MCF 10A (cell line): ENCODE data around the gene PHF21B. TPM values are rescaled to one million over a fixed set of nuclear protein-coding genes. Genes with fewer than 3 reads are reported as not detected.

Experiments
- BruUV-seq: library from RNA; stranded (reverse); fragments of 400-500 nt; replicated peaks from 2 replicates; lab custom pipeline; 2021; lab: Mats Ljungman, UMichigan
- CTCF ChIA-PET: fragments of 300-600 bp; sonication (Branson Sonifier 250); formaldehyde crosslinking; extraction: SDS; loops from one replicate; lab custom pipeline; 2021; ENCODE audit warnings: antibody characterized with exemption, inconsistent platforms; lab: Yijun Ruan, JAX
- POLR2A ChIA-PET: fragments of 300-600, 350-650 bp; sonication (Branson Sonifier 250); formaldehyde crosslinking; extraction: SDS; loops from one replicate; lab custom pipeline; 2020; ENCODE audit warnings: antibody characterized with exemption, inconsistent platforms; lab: Yijun Ruan, JAX
- DNase-seq: peaks from one replicate; pipeline ENCODE4 v3.0.0-alpha.2; 2018; ENCODE audit not compliant: unreplicated experiment
- H3K27ac Mint-ChIP-seq: one replicate; pipeline ENCODE4 v1.8.0; 2022; ENCODE audit warnings: mild to moderate bottlenecking, low read depth, mixed read lengths; ENCODE audit not compliant: unreplicated experiment
- H3K27me3 Mint-ChIP-seq: one replicate; pipeline ENCODE4 v1.8.0; 2022; ENCODE audit warnings: mixed read lengths; ENCODE audit not compliant: insufficient read depth, unreplicated experiment
- H3K36me3 Mint-ChIP-seq: one replicate; pipeline ENCODE4 v1.8.0; 2022; ENCODE audit warnings: mild to moderate bottlenecking, moderate library complexity, mixed read lengths; ENCODE audit not compliant: insufficient read depth, unreplicated experiment
- H3K4me1 Mint-ChIP-seq: one replicate; pipeline ENCODE4 v1.8.0; 2022; ENCODE audit warnings: mixed read lengths; ENCODE audit not compliant: insufficient read depth, unreplicated experiment
- H3K4me3 Mint-ChIP-seq: one replicate; pipeline ENCODE4 v1.8.0; 2022; ENCODE audit warnings: mild to moderate bottlenecking, moderate library complexity, mixed read lengths; ENCODE audit not compliant: unreplicated experiment
- H3K9me3 Mint-ChIP-seq: one replicate; pipeline ENCODE4 v1.8.0; 2022; ENCODE audit warnings: mixed read lengths; ENCODE audit not compliant: unreplicated experiment
- intact Hi-C: fragments of 100-400 bp; cut with micrococcal nuclease; formaldehyde crosslinking; loops from 2 replicates; pipeline ENCODE4 v1.14.1; 2022
- total RNA-seq: library from RNA; stranded (reverse); gene quantifications from 2 replicates; pipeline ENCODE4 v1.2.3, GENCODE V29; 2022
- TF ChIP-seq, protein P1 (sequence below): fragments of 200-600 bp; IDR thresholded peaks from one replicate; pipeline ENCODE4 v1.8.0; 2022; ENCODE audit warnings: antibody characterized with exemption, mild to moderate bottlenecking; ENCODE audit not compliant: unreplicated experiment

PHF21B gene
- total RNA-seq, 1 experiment from 2014 or later = 0.75 TPM

DNA sequence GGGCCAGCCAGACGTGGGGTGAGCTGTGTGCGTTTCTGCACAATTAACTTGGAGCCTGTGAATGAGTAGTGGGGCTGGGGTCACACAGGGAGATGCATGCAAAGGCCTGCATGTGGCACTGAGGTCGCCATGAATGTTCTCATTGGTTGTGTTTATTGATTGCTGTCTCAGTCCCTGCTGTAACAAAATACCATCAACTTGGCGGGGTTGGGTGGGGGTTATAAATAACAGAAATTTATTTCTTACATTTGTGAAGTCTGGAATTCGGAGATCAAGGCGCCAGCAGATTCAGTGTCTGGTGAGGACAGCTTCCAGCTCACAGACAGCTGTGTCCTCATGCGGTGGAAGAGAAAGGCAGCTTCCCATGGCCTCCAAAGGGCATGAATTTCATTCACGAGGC is 29.3 kb upstream of the PHF21B start:
- no peak for DNase-seq
- ChIA-PET POLR2A (no interaction called here), CTCF (interaction anchor here (1.3 kb wide), 1 partner anchor 64 kb away, joined by 4 read pairs; no protein-coding TSS in a partner anchor)
- H3K36me3 Mint-ChIP-seq = peaks cover 4% of the 10 kb centered on the region
- H3K27me3 Mint-ChIP-seq = peaks cover 76% of the 10 kb centered on the region
- H3K9me3 Mint-ChIP-seq = no peaks in the 10 kb centered on the region
- TF ChIP-seq, protein P1, sequence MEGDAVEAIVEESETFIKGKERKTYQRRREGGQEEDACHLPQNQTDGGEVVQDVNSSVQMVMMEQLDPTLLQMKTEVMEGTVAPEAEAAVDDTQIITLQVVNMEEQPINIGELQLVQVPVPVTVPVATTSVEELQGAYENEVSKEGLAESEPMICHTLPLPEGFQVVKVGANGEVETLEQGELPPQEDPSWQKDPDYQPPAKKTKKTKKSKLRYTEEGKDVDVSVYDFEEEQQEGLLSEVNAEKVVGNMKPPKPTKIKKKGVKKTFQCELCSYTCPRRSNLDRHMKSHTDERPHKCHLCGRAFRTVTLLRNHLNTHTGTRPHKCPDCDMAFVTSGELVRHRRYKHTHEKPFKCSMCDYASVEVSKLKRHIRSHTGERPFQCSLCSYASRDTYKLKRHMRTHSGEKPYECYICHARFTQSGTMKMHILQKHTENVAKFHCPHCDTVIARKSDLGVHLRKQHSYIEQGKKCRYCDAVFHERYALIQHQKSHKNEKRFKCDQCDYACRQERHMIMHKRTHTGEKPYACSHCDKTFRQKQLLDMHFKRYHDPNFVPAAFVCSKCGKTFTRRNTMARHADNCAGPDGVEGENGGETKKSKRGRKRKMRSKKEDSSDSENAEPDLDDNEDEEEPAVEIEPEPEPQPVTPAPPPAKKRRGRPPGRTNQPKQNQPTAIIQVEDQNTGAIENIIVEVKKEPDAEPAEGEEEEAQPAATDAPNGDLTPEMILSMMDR = no peak
- H3K4me3 Mint-ChIP-seq = no peak overlapping the region
- H3K27ac Mint-ChIP-seq = no peak overlapping the region
- no peaks in the 10 kb centered on the region for H3K4me1 Mint-ChIP-seq
- BruUV-seq = no TSS peak
- intact Hi-C loops = no loop called here

GRCh38 chr22:45036154-45036553 is 26.3 kb upstream of the PHF21B start:
- peaks cover 67% of the 10 kb centered on the region for H3K27me3 Mint-ChIP-seq
- H3K9me3 Mint-ChIP-seq = no peaks in the 10 kb centered on the region
- POLR2A ChIA-PET = no interaction called here
- no peak overlapping the region for H3K27ac Mint-ChIP-seq
- peak; percentile 23 for DNase-seq
- BruUV-seq = no TSS peak
- no peaks in the 10 kb centered on the region for H3K4me1 Mint-ChIP-seq
- peaks cover 4% of the 10 kb centered on the region for H3K36me3 Mint-ChIP-seq
- TF ChIP-seq, protein P1 = no peak
- CTCF ChIA-PET = no interaction called here
- intact Hi-C loops = no loop called here
- H3K4me3 Mint-ChIP-seq = no peak overlapping the region

- Mint-ChIP-seq H3K9me3 (no peaks in the 10 kb centered on the region), H3K4me3 (no peak overlapping the region), H3K36me3 (peaks cover 4% of the 10 kb centered on the region), H3K27me3 (peaks cover 69% of the 10 kb centered on the region), H3K27ac (no peak overlapping the region), H3K4me1 (no peaks in the 10 kb centered on the region)
- TF ChIP-seq, protein P1 = no peak
- no peak for DNase-seq
- no TSS peak for BruUV-seq
- CTCF ChIA-PET = no interaction called here
- intact Hi-C loops = no loop called here
- POLR2A ChIA-PET = no interaction called here
These were observed 25.0 kb upstream of the PHF21B start for GRCh38 chr22:45034821-45035220.

- CTCF ChIA-PET = no interaction called here
- no peaks in the 10 kb centered on the region for H3K9me3 Mint-ChIP-seq
- H3K4me1 Mint-ChIP-seq = no peaks in the 10 kb centered on the region
- DNase-seq = no peak
- H3K27ac Mint-ChIP-seq = no peak overlapping the region
- intact Hi-C loops = no loop called here
- H3K4me3 Mint-ChIP-seq = no peak overlapping the region
- peaks cover 4% of the 10 kb centered on the region for H3K36me3 Mint-ChIP-seq
- TF ChIP-seq, protein P1 = no peak
- POLR2A ChIA-PET = no interaction called here
- H3K27me3 Mint-ChIP-seq = peaks cover 69% of the 10 kb centered on the region
- no TSS peak for BruUV-seq
These were observed 24.4 kb upstream of the PHF21B start for GRCh38 chr22:45034156-45034555.
